Chondrocyte (in vitro differentiated cells): ENCODE data around the gene C4BPB. TPM values are rescaled to one million over a fixed set of nuclear protein-coding genes. Genes with fewer than 3 reads are reported as not detected.
"Not testable (repeated sequence)": the region's sequence is repeated elsewhere in the genome, so short reads cannot be mapped to it uniquely, and the experiment has no call there.

Source experiments
- DNase-seq: peaks from one replicate; pipeline ENCODE4 v3.0.0; 2021; ENCODE audit warnings: mixed read lengths, low spot score
- H3K27ac Mint-ChIP-seq: one replicate; pipeline ENCODE4 v1.8.0; 2021; ENCODE audit warnings: mild to moderate bottlenecking, moderate library complexity, mixed read lengths; ENCODE audit not compliant: unreplicated experiment
- H3K27me3 Mint-ChIP-seq: 2 replicates; pipeline ENCODE4 v1.8.0; 2021; ENCODE audit warnings: low read depth, mixed read lengths
- H3K36me3 Mint-ChIP-seq: 2 replicates; pipeline ENCODE4 v1.8.0; 2021; ENCODE audit warnings: low read depth, mixed read lengths
- H3K4me1 Mint-ChIP-seq: 2 replicates; pipeline ENCODE4 v1.8.0; 2021; ENCODE audit warnings: low read depth, mild to moderate bottlenecking, mixed read lengths
- H3K4me3 Mint-ChIP-seq: one replicate; pipeline ENCODE4 v1.8.0; 2021; ENCODE audit warnings: mild to moderate bottlenecking, moderate library complexity, mixed read lengths; ENCODE audit not compliant: unreplicated experiment
- H3K9me3 Mint-ChIP-seq: 2 replicates; pipeline ENCODE4 v1.8.0; 2021; ENCODE audit warnings: low read depth, mixed read lengths
- CTCF ChIP-seq: fragments of 200-600 bp; sonication (generic); IDR thresholded peaks from 2 replicates; pipeline ENCODE4 v1.5.0; 2021; ENCODE audit warnings: antibody characterized with exemption, mild to moderate bottlenecking, moderate library complexity
- long read RNA-seq: library from polyadenylated mRNA; stranded (forward); transcript quantifications from one replicate; pipeline ENCODE4 v2.0.0, GENCODE V29; 2021
- total RNA-seq: library from RNA; stranded (reverse); gene quantifications from 3 replicates; pipeline ENCODE4 v1.2.1, GENCODE V29; 2021

The C4BPB gene, protein sequence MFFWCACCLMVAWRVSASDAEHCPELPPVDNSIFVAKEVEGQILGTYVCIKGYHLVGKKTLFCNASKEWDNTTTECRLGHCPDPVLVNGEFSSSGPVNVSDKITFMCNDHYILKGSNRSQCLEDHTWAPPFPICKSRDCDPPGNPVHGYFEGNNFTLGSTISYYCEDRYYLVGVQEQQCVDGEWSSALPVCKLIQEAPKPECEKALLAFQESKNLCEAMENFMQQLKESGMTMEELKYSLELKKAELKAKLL
- total RNA-seq = not detected in 3 replicates
- long read RNA-seq = 0 reads

DNA sequence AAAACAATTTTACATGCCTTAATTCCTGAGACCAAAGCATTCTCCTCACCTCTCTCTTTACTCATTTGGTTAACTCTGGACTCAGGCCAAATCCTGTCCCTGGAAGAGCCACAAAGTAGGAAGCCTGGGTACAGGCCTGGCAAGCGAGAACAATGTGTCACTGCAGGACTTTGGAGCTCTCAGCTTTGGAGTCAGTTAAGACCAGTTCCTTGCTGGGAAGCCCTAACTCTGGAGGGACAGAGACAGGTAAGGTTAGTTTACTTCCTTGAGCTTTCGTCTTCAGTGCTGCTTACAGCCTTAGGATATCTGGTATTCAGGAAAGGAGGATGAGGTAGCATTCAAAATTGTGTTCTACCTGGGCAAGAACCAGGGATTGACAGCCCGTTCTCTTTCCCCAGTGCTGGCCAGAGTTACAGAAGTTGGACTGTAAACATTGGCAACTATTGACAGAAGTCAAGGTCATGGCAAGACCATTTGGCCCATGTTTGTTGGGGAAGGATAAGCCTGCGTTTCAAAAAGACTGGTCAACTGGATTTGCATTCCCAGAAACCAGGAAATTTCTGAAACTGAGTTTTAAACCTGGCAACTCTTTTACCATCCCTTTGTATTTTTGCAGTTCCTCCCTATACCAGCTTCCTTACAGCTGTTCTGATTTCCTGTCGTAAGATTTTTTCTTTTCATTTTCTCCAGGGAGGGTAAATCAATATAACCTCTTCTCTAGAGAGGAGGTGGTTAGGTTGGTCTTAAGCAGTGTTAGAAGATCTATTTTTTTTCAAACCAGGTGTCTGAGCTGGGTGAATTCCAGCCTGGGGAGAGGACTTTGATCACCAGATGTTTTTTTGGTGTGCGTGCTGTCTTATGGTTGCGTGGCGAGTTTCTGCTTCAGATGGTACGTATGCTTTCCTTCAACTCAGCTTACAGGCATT is at the start of gene C4BPB:
TSS of gene C4BPB (plus strand) at position 160 of the 926 bp plus-strand sequence. CDS start at position 832, 672 bp downstream.
- H3K27me3 Mint-ChIP-seq = peaks cover 8% of the 10 kb centered on the region
- no peaks in the 10 kb centered on the region for H3K36me3 Mint-ChIP-seq
- peaks cover 29% of the 10 kb centered on the region for H3K4me1 Mint-ChIP-seq
- H3K9me3 Mint-ChIP-seq = no peaks in the 10 kb centered on the region
- no peak for DNase-seq
- no peak within 1 kb of the TSS for H3K27ac Mint-ChIP-seq
- no peak for TF ChIP-seq CTCF
- no peak within 1 kb of the TSS for H3K4me3 Mint-ChIP-seq

DNA sequence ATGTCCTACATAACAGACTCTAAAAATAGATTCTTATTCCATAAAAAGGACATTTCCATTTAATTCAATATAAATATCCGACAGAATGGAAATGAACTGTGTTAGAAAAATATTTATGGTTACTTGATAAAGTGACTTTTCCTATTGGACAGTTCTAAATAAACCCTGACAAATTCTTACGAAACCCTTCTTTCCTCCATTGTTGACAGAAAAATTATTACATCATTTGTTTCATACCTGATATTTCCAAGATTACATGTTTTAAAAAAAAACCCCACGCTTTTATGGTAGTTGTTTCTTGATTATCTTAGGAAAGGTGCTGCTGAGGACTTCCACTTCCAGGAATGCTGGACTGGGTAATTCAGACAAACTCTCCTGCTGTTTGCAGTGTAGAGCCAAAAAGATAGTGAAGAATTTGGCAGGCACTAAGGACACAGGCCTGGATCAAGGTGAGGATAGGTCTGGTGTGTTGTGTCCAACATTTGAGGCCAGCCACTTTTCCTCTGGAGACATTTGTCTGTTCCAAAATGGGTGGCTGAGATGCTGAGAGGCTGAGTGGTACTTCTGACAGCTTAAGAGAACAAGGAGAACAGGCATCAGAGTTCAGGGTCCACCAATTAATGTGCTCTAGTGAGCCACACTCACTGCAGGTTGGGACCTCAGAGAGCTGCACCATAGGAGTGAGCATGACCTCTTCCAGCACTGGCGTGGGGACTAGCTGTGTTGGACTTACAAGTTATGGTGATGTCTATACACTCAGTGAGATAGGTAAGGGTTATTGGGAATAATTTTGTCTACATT is 49.1 kb upstream of the C4BPB start:
- Mint-ChIP-seq H3K4me3 (no peak overlapping the region), H3K27ac (peak overlapping the region; percentile 25), H3K4me1 (peaks cover 15% of the 10 kb centered on the region), H3K27me3 (no peaks in the 10 kb centered on the region), H3K36me3 (no peaks in the 10 kb centered on the region), H3K9me3 (no peaks in the 10 kb centered on the region)
- no peak for TF ChIP-seq CTCF
- no peak for DNase-seq

- Mint-ChIP-seq H3K4me1 (peaks cover 15% of the 10 kb centered on the region), H3K4me3 (no peak overlapping the region), H3K36me3 (no peaks in the 10 kb centered on the region), H3K27ac (peak overlapping the region; percentile 25), H3K27me3 (no peaks in the 10 kb centered on the region), H3K9me3 (no peaks in the 10 kb centered on the region)
- no peak for TF ChIP-seq CTCF
- no peak for DNase-seq
These were observed 48.5 kb upstream of the C4BPB start for GRCh38 chr1:207040181-207040533.

- not testable (repeated sequence) for DNase-seq, H3K36me3 Mint-ChIP-seq, H3K9me3 Mint-ChIP-seq, H3K4me3 Mint-ChIP-seq, H3K27me3 Mint-ChIP-seq, H3K27ac Mint-ChIP-seq
- H3K4me1 Mint-ChIP-seq = peaks cover 26% of the 10 kb centered on the region
These were observed 47.3 kb upstream of the C4BPB start for GRCh38 chr1:207041397-207041796.

GRCh38 chr1:207045453-207045852 is 43.2 kb upstream of the C4BPB start:
- Mint-ChIP-seq H3K4me3 (no peak overlapping the region), H3K27ac (no peak overlapping the region), H3K27me3 (no peaks in the 10 kb centered on the region), H3K9me3 (no peaks in the 10 kb centered on the region), H3K36me3 (peaks cover 6% of the 10 kb centered on the region), H3K4me1 (peaks cover 38% of the 10 kb centered on the region)
- no peak for TF ChIP-seq CTCF
- DNase-seq = no peak
